Retinal pigment epithelial cell (primary cell): ENCODE results near the gene DEFB108B.
"Not testable (repeated sequence)": the region's sequence is repeated elsewhere in the genome, so short reads cannot be mapped to it uniquely, and the experiment has no call there.

Experiments used
- DNase-seq: peaks from one replicate; pipeline ENCODE4 v3.0.0-alpha.2; 2010; ENCODE audit warnings: low read depth
- H3K4me3 ChIP-seq: 2 replicates; pipeline ENCODE4 v1.5.1; 2011; ENCODE audit warnings: mild to moderate bottlenecking, low read length, control low read depth, moderate library complexity
- CTCF ChIP-seq: conservative IDR thresholded peaks from 2 replicates; pipeline ENCODE4 v1.5.1; 2011; ENCODE audit warnings: low read depth, low read length, control low read depth, inconsistent platforms

The DEFB108B gene

GRCh38 chr11:71800335-71800953, 32.6 kb upstream of the DEFB108B start:
- not testable (repeated sequence) for DNase-seq, H3K4me3 ChIP-seq
- TF ChIP-seq CTCF: peak; percentile 82

- H3K4me3 ChIP-seq, DNase-seq: not testable (repeated sequence)
Measured at GRCh38 chr11:71801026-71801425, 32.0 kb upstream of the DEFB108B start.

- not testable (repeated sequence) for H3K4me3 ChIP-seq, DNase-seq
Measured at GRCh38 chr11:71802874-71803273, 30.1 kb upstream of the DEFB108B start.

GRCh38 chr11:71804158-71804947, 28.6 kb upstream of the DEFB108B start:
- DNase-seq, H3K4me3 ChIP-seq: not testable (repeated sequence)

- not testable (repeated sequence) for DNase-seq, H3K4me3 ChIP-seq
Measured at GRCh38 chr11:71812529-71812928, 20.5 kb upstream of the DEFB108B start.

GRCh38 chr11:71813481-71814355, 19.3 kb upstream of the DEFB108B start:
- DNase-seq: peak; percentile 15
- TF ChIP-seq CTCF: peak; percentile 75
- peak overlapping the region; percentile 45 for H3K4me3 ChIP-seq

GRCh38 chr11:71821539-71821938, 11.5 kb upstream of the DEFB108B start:
- DNase-seq, H3K4me3 ChIP-seq: not testable (repeated sequence)

- DNase-seq, H3K4me3 ChIP-seq: not testable (repeated sequence)
Measured at GRCh38 chr11:71829247-71829646, 3.8 kb upstream of the DEFB108B start.

GRCh38 chr11:71829686-71830085, 3.3 kb upstream of the DEFB108B start:
- not testable (repeated sequence) for DNase-seq, H3K4me3 ChIP-seq

GRCh38 chr11:71842720-71843119, 9.7 kb downstream of the DEFB108B start:
- H3K4me3 ChIP-seq, DNase-seq: not testable (repeated sequence)

- not testable (repeated sequence) for DNase-seq, H3K4me3 ChIP-seq
Measured at GRCh38 chr11:71843355-71843754, 10.4 kb downstream of the DEFB108B start.

- H3K4me3 ChIP-seq: no peak overlapping the region
- TF ChIP-seq CTCF: no peak
- no peak for DNase-seq
Measured at GRCh38 chr11:71843858-71844257, 10.9 kb downstream of the DEFB108B start.

- not testable (repeated sequence) for H3K4me3 ChIP-seq, DNase-seq
Measured at GRCh38 chr11:71853895-71854294, 20.9 kb downstream of the DEFB108B start.

GRCh38 chr11:71855880-71856279, 22.9 kb downstream of the DEFB108B start:
- not testable (repeated sequence) for H3K4me3 ChIP-seq, DNase-seq

- H3K4me3 ChIP-seq, DNase-seq: not testable (repeated sequence)
Measured at GRCh38 chr11:71860835-71861234, 27.8 kb downstream of the DEFB108B start.
